GM21381 (cell line): ENCODE measurements around the gene RAD51D.
"Not testable (repeated sequence)": the region's sequence is repeated elsewhere in the genome, so short reads cannot be mapped to it uniquely, and the experiment has no call there.

Experiments used
- ATAC-seq: cut with Tn5 transposase; IDR thresholded peaks from one replicate; pipeline ENCODE4 v1.9.1; 2021; ENCODE audit warnings: mild to moderate bottlenecking, moderate library complexity; ENCODE audit not compliant: unreplicated experiment

Gene RAD51D

DNA sequence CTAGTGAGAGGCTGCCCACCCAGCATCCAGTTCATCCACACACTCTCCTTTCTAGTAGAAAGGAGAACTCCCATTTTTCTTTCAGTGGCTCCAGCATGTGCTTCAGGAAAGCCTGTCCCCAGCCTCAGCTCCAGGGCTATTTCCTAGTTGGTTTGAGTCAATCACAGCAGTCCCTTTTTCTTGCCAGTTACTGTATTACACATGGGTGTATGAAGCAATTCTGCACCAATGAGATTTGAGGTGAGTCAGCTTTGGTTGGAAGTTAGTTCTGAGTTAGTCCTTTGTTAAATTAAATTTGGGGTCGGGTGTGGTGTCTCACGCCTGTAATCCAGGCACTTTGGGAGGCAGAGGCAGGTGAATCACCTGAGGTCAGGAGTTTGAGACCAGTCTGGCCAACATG lies 24.8 kb downstream of the RAD51D start:
- no peak for ATAC-seq

DNA sequence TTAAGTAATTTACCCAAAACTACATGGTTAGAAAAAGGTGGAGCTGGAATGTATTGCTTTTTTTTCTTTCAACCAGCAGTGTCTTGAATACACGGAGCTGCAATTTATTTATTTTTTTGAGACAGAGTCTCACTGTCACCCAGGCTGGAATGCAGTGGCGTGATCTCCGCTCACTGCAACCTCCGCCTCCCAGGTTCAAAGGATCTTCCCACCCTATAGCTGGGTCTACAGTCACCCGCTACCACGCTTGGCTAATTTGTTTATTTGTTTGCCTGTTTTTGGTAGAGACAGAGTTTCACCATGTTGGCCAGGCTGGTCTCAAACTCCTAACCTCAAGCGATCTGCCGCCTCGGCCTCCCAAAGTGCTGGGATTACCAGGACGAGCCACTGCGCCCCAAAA lies 29.0 kb downstream of the RAD51D start:
- not testable (repeated sequence) for ATAC-seq

DNA sequence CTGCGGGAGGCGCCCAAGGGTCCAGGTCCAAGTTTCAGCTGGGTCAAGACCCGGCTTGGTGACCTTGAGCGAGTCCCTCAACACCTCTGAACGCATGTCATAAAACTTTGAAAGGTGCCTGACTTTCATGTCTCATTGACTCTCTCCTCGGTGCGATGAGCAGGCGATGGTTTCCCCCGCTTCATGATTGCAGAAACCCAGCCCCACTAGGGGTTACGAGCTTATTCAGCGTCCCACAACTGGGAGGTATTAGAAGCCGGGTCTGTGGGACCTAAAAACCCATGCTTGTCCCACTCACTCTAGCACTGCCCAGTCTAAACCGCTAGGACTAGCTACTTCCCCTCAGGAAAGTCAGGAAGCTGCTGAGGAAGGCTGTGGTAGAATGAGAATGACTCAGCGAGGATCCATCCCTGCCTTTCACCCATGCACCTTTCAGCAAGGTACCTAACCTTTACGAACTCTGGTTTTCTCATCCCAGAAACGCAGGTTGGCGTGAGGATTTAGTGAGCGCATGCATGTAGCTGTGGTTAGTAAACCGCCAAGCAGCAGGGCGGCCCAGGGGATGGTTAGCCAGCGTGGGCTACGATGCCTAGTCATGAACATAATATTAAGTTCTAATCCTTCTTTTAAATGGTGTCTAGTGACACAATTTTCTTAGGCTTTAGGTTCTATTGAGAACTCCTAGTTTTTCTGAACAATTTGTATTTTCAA lies 29.9 kb downstream of the RAD51D start:
- ATAC-seq: peak; percentile 10

DNA sequence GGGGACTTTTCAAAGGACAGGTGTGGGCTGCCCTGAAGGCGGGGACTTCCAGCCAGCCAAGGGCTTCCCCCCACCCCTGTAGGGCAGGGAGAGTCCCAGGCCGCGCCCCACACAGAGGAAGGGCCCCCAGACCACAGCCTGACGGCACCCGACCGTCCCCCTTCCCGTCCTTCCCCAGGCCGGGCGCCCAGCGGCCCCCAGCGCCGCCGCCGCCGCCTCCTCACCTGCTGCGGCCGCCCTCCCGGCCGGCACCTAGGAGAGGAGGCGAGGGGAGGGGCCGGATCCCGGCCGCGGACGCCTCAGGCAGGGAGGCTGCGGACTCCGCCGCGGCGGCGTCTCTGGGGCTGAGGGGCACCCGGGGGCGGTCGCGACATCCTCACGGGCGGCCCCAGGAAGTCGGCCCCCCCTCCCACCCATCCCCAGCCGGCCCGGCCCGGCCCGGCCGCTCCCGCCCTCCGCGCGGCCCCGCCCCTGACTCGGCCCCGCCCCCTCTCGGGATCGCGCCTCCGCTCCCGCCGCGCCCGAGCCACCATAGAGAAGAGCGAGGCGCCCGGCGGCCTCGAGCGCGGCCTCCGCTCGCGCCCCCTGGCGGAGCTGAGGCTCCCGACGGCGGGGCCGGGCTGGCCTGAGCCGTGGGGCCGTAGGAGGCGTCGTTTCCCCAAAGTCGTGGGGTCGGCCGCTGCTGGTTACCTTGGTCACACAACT lies 30.6 kb downstream of the RAD51D start:
- ATAC-seq: peak; percentile 70

DNA sequence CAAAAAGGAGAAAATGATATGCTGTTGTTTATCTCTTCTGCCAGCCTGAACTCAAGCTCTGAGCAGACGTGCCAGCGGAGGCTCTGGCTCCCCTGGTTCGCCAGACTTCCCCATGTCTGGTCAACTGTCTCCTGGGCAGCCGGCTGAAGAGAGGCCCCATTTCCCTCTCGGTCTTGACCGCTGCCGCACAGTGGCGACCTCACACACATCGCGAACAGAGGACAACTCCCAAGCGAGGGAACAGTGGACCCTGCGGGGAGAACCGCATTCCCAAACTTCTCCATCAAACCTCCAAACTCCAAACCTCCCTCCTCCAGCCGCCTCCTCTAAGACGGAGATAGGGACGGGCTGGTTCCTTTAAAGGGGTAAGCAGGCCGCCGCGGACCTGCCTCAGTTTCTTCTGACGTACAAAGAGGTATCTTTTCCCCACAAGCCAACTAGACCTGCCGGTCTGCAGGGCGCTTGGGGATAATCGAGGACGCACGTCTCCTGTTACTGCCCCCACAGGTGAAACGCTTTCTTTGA lies 31.2 kb downstream of the RAD51D start:
- no peak for ATAC-seq

DNA sequence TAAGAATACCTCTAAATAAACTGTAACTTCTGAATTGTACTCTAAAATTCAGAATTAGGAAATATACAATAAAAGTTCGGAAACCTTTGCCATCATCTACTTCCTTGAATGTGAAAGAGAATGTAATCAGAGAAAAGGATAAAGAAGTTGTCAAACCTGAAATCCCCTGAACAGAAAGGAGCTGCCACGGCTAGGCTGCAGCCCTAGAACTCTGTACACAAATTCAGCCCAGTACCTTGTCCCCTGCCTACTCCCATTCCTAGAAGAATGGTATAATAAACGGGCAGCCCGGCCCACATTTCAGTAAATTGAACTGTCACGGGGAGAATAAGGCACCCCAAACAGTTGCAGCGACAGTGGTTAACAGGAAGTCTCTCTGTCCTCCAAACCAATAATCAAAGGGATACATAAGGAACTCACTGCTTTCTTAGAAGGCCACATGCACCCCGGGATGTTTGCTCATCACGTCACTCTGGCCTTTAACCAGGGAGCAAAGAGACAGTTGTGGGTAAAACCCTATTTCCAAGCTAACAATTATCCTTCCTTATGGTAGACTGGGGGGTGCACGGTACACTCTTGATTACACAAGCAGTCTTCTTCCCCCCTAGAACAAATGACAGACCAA lies 31.8 kb downstream of the RAD51D start:
- no peak for ATAC-seq

DNA sequence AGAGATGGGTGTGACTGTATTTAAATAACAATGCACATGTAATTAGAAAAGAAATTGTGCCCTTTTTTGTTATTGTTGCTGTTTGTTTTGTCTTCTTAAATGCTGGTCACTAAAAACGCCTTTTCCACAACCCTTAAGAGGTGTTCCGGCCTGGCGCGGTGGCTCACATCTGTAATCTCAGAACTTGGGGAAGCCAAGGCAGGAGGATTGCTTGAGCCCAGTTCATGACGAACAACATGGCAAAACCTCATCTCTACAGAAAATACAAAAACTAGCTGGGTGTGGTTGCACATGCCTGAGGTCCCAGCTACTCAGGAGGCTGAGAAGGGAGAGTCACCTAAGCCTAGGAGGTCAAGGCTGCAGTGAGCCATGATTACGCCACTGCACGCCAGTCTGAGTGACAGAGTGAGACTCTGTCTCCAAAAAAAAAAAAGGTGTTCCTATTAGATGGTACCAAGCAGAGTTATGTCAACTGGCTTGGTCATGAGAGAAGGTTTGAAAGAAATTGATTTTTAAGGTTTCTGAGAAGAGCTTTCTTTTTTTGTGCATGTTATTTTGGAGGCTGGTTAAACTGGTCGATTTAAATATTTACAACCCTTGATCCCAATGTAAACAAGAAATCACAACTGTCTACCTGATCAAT lies 32.6 kb downstream of the RAD51D start:
- ATAC-seq: no peak

DNA sequence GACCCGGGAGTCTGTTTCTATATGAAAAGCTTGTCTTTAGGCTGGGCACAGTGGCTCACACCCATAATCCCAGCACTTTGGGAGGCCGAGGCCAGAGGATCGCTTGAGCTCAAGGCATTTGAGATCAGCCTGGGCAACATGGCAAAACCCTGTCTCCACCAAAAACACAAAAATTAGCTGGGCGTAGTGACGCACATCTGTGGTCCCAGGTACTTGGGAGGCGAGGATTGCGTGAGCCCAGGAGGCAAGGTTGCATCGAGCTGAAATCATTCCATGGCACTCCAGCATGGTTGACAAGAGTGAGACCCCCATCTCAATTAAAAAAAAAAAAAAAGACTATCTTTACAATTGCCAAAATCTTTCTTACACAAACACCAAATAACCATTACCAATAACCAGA lies 33.5 kb downstream of the RAD51D start:
- no peak for ATAC-seq

DNA sequence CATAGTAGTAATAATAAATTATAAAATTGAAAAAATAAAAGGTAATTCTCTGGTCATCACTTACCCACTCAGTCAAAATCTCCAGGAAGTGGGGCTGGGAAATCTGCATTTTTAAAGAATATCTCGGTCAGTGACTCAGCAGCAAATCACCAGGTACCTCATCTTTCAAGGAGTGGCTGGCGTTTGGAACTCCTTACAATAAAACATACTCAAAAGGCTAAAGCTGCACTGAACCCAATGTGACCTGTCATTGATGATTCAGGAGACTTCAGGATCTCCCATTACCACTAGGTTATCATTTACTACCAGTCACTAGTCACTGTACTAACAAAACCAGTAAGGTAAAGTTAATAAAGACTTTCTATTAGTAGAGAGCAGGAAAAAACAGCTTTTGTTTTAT lies 34.7 kb downstream of the RAD51D start:
- ATAC-seq: no peak

DNA sequence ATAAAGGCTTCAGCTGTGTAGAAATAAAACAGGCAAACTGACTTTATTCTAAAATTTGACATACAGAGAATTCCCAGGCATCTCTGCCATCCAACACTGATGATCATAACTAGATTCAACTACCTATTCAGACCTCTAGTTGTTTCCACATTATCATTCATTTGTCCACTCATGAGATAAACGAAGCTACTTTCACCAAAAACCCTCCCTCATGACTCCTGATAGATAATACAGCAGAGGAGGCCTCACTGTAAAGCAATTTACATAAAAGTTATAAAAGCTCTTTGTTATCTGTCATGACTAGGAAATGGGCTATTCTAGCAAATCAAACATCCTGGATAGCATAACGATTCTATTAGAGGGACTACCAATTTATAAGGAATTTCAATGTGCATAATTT lies 36.6 kb downstream of the RAD51D start:
- ATAC-seq: no peak

DNA sequence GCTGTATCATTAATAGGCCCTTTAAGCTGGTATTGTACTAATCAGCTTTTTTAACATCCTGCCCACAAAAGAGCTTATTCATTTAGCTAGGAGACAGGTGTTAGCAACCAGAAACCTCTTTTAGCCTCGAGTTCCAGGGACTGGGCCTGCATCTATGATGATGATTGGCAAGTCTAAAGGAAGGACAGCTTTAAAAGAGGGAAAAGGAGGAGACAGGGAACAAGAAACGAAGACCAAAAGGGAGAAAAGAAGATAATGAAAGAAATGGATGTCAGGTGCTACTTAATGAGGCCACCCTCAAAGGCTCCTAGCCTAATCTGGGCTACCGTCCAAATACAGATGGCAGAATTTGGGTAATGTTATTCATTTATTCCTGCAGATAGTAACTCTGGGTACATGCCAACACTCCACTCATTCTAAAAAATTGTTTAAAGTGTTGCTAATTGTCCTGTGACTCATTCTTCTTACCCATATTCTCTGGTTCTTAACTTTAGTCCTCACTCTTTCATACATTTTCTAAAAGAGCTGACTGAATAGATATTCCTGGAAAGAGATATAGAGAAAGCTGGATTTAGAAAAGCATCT lies 37.5 kb downstream of the RAD51D start:
- ATAC-seq: no peak

DNA sequence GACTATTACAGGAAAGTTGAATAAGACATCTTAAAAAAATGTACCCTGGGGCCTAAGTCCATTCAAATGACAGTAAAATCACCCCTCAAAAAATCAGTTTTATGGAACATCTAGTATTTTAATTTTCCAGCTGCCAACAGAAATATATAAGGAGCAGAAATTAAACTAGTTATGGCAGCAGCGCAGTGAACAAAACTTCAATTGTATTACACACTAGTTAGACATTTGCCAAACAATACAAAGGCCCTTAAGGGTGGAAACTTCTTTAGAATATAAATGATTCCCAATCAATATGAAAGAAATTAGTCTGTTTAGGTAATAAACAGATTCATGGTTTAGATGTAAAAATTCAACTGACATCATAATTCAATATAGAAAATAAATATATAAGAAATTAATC lies 38.0 kb downstream of the RAD51D start:
- ATAC-seq: no peak

DNA sequence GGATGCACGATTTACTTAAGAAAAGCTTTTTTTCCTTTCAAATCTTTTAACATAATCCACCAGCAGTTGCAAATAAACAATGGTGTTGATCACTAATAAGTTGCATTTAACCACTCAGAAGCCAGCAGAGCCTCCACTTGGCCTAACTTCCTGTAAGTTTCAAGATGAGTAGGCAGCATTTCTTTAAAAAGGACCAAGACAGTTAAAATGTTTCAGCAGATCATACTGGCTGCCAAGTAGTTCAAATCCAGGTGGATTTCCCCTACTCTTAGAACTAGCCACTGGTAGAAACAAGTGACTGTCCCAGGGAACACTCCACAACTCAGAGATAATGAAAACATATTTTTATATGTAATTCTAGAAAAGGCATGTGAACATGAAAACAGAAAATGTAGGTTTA lies 39.1 kb downstream of the RAD51D start:
- peak; percentile 49 for ATAC-seq

DNA sequence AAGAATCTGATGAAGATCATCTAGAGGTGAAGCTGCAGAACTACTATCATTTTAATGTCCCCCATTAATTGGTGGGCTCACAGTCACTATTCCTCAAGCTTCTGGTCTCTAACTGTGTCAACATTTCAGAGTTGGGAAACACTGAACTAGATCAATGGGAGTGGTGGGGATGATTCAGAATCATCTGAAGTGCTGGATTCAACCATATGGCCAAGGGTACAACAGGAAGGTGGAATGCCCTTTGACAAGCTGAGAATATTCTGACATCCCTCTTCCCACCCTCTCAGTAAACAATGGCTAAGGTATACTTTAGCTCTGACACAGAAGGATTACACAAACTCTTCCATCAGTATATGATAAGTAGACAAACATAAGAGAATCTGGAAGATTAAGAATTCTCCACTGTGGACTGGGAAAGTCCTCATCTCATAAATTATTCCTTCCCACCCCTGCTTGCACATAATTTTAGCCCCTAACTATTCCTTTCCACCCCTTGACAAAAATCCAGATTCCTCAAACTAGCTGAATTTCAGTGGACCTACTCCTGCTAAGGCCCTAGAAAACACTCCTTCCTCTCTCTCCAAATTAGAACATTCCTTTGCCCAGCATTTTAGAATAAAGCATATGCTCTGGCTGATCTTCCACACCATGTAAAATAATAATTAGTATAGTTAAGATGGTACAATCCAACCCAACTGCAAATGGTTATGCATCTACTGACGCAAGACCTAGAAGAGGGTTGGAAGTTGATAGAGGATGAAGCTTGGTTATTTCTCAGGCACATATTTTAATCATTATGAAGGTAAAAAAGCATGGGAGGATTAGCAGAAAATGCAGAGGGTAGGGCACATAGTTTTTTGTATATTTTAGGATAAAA lies 39.9 kb downstream of the RAD51D start:
- no peak for ATAC-seq

DNA sequence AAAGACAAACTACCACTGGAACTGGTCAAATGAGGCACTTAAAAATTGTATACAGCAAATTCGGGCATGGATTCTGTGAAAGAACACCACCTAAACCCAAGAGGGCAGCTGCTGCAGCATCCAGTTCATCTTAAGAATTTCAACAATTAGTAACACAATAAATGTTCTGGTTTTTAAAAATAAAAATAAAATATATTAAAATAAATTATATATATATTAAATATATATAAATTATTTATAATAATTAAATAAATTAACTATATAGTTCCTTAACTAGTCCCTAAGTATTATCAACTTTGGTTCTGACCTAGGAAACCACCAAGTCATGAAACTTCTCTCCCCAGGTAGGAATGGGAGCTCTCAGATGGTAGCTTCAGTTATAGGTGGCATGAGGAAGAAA lies 42.8 kb downstream of the RAD51D start:
- no peak for ATAC-seq

DNA sequence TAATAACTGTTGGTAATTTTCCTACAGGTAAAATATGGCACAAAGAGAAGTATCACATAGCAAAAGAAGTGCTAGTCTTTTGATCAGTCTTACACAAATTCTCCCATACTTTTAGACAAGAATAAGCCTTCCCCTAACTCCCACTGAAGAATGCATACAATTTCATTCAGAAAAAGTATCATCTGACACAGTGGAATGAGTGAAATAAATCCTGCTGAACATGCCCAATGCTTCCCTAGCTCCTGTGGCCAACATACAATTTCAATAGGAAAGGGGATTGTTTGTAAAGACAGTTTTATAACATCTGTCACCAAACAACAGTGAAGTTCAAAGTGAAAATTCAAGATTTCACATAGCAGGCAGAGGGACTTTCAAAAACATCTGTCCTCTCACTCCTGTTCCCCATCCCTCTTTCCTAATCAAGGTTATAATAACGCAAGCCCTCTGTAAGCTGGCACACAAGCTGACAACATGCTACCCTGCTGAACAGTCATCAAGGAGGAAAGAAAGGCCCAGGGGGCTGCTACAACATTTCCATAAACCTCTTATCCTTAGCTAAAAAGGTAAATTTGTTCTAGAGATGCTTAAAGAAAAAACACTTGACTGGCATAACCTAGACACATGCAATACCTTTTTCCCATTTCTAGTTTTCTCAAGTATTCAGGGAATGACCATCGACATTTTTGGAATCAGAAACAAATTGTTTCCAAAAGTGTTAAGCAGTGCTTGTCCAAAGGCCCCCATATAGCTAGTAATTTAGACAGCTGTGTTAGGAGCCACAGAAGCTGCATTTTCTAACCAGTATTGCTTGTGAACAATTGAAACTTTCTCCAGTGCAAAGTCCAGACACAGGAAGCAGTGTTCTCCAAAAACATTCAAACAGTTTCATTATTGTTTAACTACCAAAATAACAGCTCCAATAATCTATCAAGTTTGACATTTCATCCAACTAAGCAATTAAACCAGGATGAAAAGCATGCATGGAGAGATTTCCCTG lies 44.7 kb downstream of the RAD51D start:
- ATAC-seq: no peak

DNA sequence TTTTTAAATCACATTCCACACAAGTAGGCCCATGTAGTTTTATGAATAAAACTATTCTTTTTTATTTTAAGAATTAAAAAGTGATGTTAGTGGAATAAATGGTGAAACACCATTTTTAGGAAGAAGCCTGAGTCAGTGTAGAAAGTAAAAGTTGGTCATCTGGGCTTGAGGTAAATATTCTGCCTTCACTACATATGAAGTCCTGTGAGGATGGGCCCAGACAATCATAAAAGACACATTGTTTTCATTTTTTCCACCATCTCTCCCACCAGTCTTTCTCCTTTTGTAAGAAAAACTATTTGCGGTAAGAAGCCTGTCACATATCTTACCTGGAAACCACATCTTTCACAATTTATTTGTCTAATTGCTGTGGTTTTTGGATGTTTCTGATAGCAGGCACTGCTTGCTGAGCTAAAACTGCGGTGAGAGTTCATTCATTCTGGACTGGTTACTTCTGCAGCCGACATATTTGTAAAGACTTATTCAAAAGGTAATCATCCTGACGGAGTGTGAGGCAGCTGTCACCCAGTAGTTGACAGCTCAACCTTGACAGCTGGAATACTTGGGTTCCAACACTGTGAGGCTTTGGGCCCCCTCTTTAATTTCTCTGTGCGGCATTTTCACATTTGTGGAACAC lies 45.6 kb downstream of the RAD51D start:
- ATAC-seq: no peak

DNA sequence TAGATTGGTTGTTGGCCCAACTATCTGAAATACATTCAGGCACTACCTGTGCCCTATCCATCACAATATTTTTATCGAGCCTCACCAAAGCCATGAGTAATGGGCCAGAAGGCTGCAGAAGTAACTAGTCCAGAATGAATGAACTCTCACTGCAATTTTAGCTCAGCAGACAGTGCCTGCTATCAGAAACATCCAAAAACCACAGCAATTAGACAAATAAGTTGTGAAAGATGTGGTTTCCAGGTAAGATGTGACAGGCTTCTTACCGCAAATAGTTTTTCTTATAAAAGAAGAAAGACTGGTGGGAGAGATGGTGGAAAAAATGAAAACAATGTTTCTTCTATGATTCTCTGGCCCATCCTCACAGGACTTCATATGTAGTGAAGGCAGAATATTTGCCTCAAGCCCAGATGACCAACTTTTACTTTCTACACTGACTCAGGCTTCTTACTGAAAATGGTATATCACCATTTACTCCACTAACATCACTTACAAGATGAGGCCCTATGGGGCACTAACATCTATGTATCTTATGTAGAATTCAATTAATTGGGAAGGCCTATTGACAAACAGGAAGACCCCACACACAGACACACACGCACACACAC lies 46.4 kb downstream of the RAD51D start:
- no peak for ATAC-seq
